NCI-H460 (cell line): Measurements from ENCODE around the gene FAM240A. TPM values are rescaled to one million over a fixed set of nuclear protein-coding genes. Genes with fewer than 3 reads are reported as not detected.
"Not testable (repeated sequence)": the region's sequence is repeated elsewhere in the genome, so short reads cannot be mapped to it uniquely, and the experiment has no call there.

Source experiments
- DNase-seq: peaks from one replicate; pipeline ENCODE4 v3.0.0-alpha.2; 2016; ENCODE audit warnings: low read depth; ENCODE audit errors: extremely low read depth
- total RNA-seq: library from RNA; depleted of rRNA; stranded (reverse); fragments of >200 nt; shearing (Covaris generic); gene quantifications from 2 replicates; pipeline ENCODE4 v1.2.3, GENCODE V29; 2014

The FAM240A gene
- total RNA-seq, 1 experiment from 2014 or later, result not detected

DNA sequence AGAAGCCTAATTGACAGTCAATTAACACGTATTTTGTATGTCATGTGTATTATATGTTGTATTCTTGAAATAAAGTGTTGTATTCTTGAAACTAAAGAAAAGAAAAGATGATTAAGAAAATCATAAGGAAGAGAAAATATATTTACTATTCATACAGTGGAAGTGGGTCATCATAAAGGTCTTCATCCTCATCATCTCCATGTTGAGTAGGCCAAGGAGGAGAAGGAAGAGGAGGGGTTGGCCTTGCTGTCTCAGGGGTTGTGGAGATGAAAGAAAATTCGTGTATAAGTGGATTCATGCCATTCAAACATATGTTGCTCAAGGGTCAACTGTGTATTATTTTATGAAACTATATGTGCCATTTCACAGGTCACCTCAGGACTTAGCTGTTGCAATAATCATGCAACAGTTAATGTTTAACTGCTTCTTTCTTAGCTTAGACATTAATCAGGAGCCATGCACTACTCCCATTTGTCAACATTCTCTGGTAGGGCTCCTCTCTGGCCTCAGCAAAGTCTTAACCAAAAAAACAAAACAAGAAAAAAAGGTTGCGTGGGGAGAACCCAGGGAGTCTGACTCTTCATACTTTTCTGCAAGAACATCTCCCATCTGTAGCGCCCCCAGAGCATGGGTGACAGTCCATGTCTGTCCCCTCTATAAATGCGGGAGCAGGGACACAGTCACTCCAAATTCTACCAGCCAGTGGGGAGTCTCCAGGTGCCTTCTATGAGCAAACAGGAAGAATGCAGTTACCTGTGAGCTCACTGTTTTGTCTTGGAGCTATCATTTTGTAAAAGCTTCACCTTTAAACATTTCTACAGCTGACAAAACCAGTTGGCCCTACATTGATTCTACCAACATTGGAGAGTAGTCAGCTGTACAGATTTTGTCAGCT is 26.3 kb upstream of the FAM240A start:
- no peak for DNase-seq

DNA sequence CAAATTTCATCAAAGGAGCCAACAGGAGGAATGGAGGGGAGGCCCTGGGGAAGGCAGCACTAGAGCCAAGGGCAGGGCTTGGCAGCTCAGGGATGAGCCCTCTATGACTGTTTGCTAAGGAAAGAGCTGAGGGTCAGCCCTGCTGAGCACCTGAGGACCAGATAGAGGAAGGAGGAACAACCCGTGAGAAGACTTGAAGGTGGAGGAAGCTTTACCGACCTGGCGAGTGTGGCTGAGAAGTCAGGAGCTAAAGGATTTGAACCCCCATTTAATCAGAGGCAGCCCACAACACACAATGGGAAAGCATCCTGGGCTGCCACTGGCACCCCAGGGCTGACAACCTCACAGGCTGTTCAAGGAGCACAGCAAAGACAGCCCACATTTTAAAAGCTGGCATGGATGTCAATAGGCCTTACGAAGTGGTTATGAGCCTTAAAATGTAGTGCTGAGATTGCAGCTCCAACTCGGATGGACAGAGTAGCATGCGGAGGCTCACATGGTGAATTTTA is 25.5 kb upstream of the FAM240A start:
- DNase-seq, result no peak

DNA sequence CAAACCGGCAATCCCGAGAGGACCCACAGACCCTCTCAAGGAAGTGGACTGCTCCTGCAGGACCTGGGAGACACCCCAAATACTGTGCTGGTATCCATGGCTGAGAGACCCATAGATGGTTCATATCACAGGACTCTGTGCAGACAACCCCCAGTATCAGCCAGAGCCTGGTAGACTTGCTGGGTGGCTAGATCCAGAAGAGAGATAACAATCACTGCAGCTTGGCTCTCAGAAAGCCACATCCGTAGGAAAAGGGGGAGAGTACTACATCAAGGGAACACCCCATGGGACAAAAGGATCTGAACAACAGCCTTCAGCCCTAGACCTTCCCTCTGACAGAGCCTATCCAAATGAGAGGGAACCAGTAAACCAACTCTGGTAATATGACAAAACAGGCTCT is 25.1 kb upstream of the FAM240A start:
- DNase-seq, result not testable (repeated sequence)

DNA sequence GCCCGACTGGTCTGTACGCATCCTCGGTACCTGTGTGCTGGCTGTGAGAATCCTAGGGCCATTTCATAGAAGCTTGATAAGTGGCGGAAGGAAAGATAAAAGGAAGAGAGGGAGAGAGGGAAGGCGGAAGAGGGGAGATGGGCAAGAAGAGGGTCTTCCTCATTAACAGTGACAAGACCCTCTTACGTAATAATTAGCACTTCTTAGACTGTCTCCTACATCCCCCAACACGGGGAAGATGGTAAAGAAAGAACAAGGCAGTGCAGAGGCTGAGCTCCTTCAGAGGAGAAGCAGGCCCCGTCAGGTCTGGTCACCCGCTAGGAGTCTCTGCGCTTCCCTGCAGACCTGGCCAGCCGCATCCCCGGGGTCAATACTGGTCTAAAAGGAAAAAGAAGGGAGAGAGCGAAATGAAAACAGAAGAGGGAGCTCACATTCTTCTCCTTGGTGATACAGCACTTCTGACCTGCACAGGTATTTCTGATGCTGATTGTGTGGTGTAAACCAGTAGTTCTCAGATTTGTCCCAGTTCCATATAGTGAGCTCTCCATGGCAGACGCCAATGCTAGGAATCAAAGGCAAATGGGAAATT is 19.0 kb upstream of the FAM240A start:
- DNase-seq, result no peak

DNA sequence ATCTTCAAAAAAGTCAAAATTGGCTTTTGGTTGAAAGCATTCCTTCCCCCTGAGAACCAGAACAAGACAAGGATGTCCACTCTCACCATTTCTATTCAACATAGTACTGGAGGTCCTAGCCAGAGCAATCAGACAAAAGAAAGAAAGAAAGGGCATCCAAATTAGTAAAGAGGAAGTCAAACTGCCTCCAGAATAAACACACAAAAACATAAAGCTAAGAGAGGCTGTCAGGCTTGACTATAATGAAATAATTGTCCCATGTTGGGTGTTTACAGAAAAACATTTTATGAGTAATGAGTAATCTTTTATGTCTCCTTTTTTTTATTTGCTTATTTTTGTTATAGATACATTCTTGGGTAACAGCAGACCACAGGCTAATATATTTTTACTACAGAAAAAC is 18.3 kb upstream of the FAM240A start:
- no peak for DNase-seq

DNA sequence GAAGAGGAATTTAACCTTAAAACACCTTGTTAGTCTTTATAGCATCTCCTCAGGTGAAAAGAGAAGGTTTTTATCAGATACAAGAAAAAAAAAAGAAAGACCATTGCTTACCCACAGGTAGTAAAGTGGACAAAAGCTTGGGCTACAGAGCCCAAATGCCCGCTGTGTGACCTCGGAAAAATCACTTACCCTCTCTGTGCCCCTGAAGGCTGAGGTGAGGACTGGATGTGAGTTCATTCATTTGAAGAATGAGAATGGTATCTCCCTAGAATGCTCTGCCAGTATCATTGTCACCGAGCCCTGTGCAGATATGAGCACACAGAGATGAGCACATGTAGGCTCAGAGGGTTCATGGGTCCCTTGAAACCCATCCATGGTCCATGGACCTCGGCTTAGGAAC is 17.6 kb upstream of the FAM240A start:
- no peak for DNase-seq

DNA sequence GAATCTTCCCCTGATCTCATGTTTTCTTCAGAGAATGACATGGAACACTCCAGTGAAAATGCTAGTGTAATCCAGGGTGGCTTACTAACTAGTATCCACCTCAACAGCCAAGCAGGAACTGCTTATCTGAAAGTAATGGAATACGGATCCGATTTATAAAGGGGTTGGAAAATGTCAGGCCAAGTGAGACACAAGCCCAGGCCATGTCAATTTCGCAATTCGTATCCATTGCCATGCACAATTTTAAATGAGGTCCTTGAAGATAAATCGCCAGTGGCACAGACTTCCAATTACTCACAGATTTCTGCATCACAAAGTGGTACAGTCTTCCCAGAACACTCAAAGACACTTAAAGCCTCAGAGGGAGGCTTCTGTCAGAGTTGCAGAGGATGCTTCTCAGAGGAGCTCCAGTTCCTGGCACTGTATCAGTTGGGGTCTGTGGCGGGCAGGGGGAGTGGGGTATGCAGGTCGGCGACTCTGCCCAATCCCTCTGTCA is 16.5 kb upstream of the FAM240A start:
- DNase-seq, result no peak

DNA sequence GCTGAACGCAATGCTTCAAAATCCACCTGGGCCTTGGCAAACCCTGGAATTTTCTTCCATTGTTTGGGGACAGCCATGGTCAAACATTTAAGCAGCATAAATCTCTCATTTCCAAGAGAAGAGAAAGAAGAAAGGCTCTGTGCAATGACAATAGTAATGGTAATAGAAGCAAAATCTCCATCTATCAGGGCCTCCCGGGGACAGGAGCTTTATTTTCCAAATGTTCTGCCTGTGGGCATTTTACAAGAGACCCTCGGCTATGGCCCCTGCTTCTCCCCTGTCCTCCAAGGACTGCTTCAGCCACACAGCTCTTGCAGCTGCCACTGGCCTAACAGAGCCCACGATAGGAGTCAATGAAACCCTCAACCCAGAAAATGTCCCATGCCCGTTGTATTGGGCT is 12.7 kb upstream of the FAM240A start:
- DNase-seq, result no peak

DNA sequence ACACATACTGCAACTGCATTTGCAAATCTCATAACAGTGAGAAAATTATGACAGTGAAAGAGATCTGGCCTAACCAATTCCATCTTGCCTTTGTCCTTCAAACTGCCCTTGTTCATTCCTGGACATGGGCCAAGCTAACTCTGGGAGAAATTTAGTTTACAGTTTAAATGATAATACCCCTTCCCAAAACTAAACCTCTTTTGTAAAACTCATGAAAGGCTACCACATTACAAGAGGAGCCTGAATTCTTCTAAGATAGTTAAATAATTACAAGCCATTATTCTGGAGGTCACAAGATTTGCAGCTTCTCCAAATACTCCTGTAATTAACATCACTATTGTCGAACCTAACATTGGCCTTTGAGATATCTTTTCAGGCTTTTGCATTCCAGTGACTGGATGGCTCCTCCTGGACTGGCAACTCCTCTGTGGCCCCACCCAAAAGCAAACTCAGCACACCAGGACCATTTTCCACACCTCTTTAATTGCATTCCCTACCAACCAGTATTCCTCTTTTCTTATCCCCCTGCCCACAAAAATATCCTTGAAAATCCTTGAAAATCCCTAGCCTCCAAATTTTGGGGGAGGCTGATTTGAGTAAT is 8.8 kb upstream of the FAM240A start:
- DNase-seq, result no peak

DNA sequence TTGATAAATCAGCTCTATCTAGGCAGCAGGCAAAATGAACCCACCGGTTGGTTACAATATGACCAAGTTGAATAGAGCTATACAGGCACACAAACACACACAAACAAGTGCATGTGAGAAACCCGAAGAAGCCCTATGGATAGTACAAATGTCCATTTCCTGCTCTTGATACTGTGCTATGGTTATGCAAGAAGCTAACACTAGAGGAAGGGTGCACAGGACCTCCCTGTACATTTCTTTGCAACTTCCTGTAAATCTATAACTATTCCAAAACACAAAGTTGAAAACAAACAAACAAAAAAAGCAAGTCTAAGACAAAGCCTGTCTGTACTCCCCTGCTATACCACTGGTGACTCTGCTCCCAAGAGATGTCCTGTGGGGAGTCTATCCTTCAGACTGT is 8.2 kb upstream of the FAM240A start:
- no peak for DNase-seq

DNA sequence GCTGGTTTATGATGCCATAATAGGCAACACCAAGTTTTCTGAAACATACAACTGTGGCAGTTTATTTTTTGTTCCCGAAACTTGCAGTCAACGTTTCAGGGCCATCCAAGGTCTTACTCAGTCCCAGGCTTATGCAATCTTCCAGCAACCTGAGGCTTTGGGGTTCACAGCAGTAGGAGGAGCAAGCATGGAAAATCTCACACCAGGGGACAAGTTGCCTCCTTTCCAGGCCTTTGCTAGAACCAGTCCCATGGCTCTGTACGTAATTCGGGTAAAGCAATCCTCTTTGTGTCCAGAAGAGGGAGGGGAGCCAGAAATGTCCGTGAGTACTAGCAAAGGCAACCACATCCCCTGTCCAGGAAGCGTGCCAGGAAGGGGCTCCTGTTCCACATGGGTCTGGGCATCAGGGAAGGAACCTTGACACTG is 4.7 kb upstream of the FAM240A start:
- DNase-seq, result no peak

DNA sequence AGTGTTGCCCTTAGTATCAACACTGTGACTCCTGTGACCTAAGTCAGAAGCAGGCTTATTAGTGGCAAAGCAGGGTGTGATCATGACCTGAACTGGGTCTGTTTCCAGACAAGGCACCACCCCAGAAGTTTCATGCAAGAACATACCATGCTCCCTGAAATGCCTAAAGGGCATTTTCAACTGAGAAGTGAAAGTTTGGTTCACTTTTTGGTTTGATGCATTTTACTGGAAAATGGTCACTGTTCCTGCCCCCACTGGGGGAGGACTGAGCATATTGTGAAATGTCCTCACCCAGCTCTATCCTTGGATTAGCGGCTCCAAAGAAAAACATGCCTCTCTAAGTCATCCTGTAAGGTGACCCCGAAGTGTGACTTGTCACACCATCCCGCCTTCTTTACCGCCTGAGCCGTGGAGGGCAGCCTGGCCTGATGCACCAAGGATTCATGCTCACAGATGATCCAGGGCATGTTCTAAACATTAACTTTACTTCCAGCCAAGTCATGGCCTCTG is 3.1 kb upstream of the FAM240A start:
- DNase-seq, result no peak

DNA sequence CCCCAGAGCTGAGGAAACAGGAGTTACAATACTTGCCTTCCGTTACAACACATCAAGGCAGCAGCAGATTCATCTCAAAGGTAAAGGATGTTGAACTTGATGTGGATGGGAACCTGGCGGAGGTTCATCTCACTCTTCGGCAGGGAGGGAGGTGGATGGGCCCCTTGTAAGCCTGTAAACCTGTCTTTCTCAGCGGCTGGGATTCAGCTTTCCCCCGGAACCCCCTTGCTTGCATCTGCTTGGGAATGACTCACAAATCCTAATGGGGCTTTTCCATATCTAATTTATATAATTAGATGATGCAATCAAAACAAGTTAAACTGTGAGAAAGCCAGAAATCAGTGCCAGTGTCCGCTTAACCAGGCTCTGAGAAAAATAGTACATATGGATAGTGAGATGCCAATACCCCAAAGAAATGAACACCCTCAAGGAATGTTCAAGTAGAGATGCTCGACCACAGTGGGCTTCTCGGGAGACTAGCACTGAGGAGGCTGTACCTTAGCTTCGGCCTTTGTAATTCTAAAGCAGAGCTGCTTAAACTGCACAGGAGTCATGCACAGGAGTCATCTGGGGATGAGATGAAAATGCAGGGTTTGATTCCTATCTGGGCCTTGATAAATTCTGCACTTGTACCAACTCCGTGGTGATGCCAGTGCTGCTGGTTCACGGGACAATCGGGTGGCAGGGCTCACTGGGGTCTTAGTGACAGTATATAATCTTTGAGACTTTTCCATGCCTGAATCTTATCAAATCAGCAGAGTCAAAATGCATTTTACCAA is 2.2 kb upstream of the FAM240A start:
- no peak for DNase-seq

DNA sequence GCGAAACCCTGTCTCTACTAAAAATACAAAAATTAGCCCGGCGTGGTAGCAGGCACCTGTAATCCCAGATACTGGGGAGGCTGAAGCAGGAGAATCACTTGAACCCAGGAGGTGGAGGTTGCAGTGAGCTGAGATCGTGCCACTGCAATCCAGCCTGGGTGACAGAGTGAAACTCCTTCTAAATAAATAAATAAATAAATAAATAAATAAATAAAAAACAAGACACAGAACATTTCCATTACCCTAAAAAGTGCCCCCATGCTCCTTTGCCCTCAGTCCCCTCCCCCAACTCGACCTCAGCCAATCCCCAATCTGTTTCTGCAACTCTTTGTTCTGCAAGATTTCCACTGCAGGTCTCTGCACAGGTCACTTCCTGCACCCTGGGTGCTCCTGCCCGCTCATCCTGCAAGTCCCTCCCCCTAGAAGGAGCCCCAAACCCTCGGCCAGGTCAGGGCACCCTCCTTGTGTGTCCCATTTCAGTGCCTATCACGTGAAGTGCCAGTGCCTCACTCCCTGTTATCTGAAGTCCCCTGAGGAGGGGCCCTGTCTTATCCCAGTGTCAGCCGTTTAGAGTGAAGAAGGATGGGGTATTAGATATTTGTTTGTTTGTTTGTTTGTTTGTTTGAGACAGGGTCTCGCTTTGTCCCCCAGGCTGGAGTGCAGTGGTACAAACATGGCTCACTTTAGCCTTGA is 1.1 kb downstream of the FAM240A start:
- no peak for DNase-seq

DNA sequence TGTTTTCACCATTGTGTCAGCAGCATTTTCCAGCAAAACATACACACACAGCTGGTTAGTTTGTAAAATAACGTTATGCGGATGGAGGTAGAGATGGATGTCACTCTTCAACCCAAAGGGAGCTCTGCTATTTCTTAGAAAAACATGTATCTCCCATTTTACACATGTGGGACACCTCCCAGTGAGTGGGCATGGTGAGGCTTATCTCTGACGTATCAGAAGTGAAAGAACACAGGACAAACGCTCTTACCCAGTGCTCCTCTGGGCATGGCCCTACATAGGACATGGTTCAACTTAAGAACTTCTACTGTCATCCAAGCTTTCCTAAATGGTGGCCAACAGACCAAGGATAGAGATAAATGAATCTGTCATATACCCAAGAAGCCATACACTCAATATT is 2.1 kb downstream of the FAM240A start:
- no peak for DNase-seq

DNA sequence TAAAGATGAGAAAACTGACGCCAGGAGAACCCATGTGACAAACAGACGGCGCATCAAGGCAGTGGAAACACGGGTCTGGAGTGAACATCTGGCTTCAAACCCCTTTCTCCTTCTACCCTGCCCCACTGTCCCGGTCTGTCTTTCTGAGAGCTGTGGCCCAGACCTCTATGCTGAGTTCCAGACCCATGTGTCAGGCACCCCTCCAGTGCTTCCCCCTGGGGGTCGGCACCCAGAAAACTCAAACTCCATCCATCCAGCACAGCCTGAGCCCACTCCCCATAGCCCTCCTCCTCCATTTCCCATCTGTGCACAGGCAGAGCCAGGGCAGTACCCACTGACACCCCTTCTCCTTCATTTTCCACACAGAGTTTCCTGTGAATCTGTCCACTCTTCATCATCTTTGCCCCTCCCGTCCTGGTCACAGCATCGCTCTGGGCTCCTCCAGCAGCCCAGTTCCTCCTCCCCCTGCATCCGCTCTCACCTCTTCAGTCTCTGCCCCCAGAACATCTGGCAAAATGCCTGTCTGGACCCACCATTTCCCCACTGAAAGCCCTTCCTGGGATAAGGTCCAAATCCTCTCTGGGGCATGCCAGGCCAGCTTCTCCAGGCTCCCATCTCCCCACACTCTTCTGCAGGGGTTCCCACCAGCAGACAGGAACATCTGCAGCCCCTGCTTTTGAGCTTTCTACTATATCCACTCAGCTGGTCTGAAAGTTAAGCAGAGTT is 2.9 kb downstream of the FAM240A start:
- DNase-seq, result no peak

DNA sequence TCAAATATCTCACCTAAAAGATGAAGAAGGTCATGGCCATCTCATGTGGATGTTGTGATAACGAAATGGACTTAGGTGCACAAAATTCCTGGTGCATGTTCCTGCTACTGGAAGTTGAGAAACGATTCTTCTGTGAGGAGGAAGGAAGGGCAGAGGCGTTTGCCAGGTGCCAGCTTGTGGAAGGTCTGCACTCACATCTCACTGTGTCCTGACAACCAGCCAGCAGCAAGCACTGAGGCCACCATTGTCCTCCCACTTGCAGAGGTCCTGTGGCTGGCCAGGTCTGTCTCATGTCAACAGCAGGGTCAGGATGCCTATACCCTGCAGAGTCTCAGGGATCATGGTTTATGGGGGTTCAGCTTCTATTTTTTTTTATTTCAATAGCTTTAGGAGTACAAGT is 3.7 kb downstream of the FAM240A start:
- no peak for DNase-seq

DNA sequence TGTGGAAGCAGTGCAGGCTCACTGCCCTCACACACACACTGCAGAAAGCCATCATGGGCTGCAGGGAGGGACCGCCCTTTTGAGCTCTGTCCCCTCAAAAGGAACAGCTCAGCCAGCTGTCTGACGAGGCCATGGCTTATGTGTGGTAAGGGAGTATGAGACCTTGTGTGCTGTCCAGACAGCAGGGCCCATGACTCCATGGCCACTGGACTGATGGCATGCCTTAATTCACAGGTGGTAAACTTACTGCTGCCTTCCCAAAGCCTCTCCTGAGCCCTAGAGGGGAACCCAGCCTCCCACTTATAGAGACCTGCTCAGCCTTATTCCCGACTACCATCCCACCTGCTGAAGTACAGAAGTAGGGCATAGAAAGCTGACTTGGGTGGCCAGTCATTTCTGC is 5.6 kb downstream of the FAM240A start:
- DNase-seq, result no peak
